Astrocyte (in vitro differentiated cells and primary cell): Measurements from ENCODE around the gene CCNI. TPM values are rescaled to one million over a fixed set of nuclear protein-coding genes. Genes with fewer than 3 reads are reported as not detected.
"Not testable (repeated sequence)": the region's sequence is repeated elsewhere in the genome, so short reads cannot be mapped to it uniquely, and the experiment has no call there.

Experiments used
- DNase-seq: peaks from one replicate; pipeline ENCODE4 v3.0.0-alpha.2; 2010; ENCODE audit warnings: low read depth
- FAIRE-seq: peaks from 2 replicates; lab custom pipeline; 2011; peaks lifted over from hg19 to GRCh38; lab: Jason Lieb, UNC
- H2AFZ ChIP-seq: 2 replicates; pipeline ENCODE4 v1.6.0; 2012; ENCODE audit warnings: low read depth, low read length, inconsistent platforms
- H3K27ac ChIP-seq: 2 replicates; pipeline ENCODE4 v1.5.1; 2011; ENCODE audit warnings: low read depth, low read length, inconsistent platforms
- H3K27me3 ChIP-seq: 2 replicates; pipeline ENCODE4 v1.6.0; 2011; ENCODE audit warnings: low read length, inconsistent platforms; ENCODE audit not compliant: insufficient read depth
- H3K36me3 ChIP-seq: 2 replicates; pipeline ENCODE4 v1.5.1; 2011; ENCODE audit warnings: low read length, inconsistent platforms; ENCODE audit not compliant: insufficient read depth
- H3K4me1 ChIP-seq: 2 replicates; pipeline ENCODE4 v1.5.1; 2011; ENCODE audit warnings: low read length, inconsistent platforms; ENCODE audit not compliant: insufficient read depth
- H3K4me2 ChIP-seq: 2 replicates; pipeline ENCODE4 v1.6.0; 2012; ENCODE audit warnings: low read length, inconsistent platforms
- H3K4me3 ChIP-seq: 2 replicates; pipeline ENCODE4 v1.5.1; 2011; ENCODE audit warnings: low read depth, mild to moderate bottlenecking, low read length, inconsistent platforms; ENCODE audit not compliant: insufficient read depth
- H3K79me2 ChIP-seq: 2 replicates; pipeline ENCODE4 v1.6.0; 2012; ENCODE audit warnings: mild to moderate bottlenecking, low read length, inconsistent platforms; ENCODE audit not compliant: insufficient read depth
- H3K9ac ChIP-seq: 2 replicates; pipeline ENCODE4 v1.6.0; 2012; ENCODE audit warnings: mild to moderate bottlenecking, low read length, inconsistent platforms
- H3K9me3 ChIP-seq: 2 replicates; pipeline ENCODE4 v1.5.1; 2012; ENCODE audit warnings: low read depth, mild to moderate bottlenecking, low read length, inconsistent platforms; ENCODE audit not compliant: insufficient read depth
- H4K20me1 ChIP-seq: 2 replicates; pipeline ENCODE4 v1.6.0; 2012; ENCODE audit warnings: low read length, inconsistent platforms; ENCODE audit not compliant: insufficient read depth
- H3K27ac Mint-ChIP-seq: one replicate; pipeline ENCODE4 v1.8.0; 2021; ENCODE audit warnings: mild to moderate bottlenecking, mixed read lengths; ENCODE audit not compliant: unreplicated experiment
- H3K27me3 Mint-ChIP-seq: one replicate; pipeline ENCODE4 v1.8.0; 2021; ENCODE audit warnings: low read depth, mixed read lengths; ENCODE audit not compliant: unreplicated experiment
- H3K36me3 Mint-ChIP-seq: one replicate; pipeline ENCODE4 v1.8.0; 2021; ENCODE audit warnings: low read depth, mixed read lengths; ENCODE audit not compliant: unreplicated experiment
- H3K4me1 Mint-ChIP-seq: one replicate; pipeline ENCODE4 v1.8.0; 2021; ENCODE audit warnings: low read depth, mixed read lengths; ENCODE audit not compliant: unreplicated experiment
- H3K4me3 Mint-ChIP-seq: one replicate; pipeline ENCODE4 v1.8.0; 2021; ENCODE audit warnings: mild to moderate bottlenecking, moderate library complexity, mixed read lengths; ENCODE audit not compliant: unreplicated experiment
- H3K9me3 Mint-ChIP-seq: one replicate; pipeline ENCODE4 v1.8.0; 2021; ENCODE audit warnings: mild to moderate bottlenecking, mixed read lengths; ENCODE audit not compliant: unreplicated experiment
- CTCF ChIP-seq: IDR thresholded peaks from 2 replicates; pipeline ENCODE4 v1.5.1; 2011; ENCODE audit warnings: low read depth, mild to moderate bottlenecking, inconsistent platforms, low read length, moderate library complexity; ENCODE audit not compliant: insufficient read depth
- EZH2 ChIP-seq: IDR thresholded peaks from 2 replicates; pipeline ENCODE4 v1.6.1; 2012; ENCODE audit warnings: mild to moderate bottlenecking, low read length, inconsistent platforms; ENCODE audit not compliant: insufficient read depth
- total RNA-seq: library from RNA; stranded (reverse); gene quantifications from 2 replicates; pipeline ENCODE4 v1.2.1, GENCODE V29; 2021

CCNI gene
- total RNA-seq, 1 donor from 2014 or later = 141 TPM

GRCh38 chr4:77037736-77038135, 38.1 kb downstream of the CCNI start:
- no peak overlapping the region for H3K4me3 Mint-ChIP-seq
- peaks cover 53% of the 10 kb centered on the region for H3K36me3 ChIP-seq
- H3K4me1 ChIP-seq = peaks cover 43% of the 10 kb centered on the region
- TF ChIP-seq EZH2 (no peak), CTCF (no peak)
- peak overlapping the region; percentile 0 for H3K4me2 ChIP-seq
- no peaks in the 10 kb centered on the region for H3K79me2 ChIP-seq
- no peaks in the 10 kb centered on the region for H3K27me3 ChIP-seq
- no peak overlapping the region for H3K27ac ChIP-seq
- H3K9me3 Mint-ChIP-seq = no peaks in the 10 kb centered on the region
- H4K20me1 ChIP-seq = no peaks in the 10 kb centered on the region
- peak; percentile 46 for DNase-seq
- H3K9ac ChIP-seq = no peak overlapping the region
- no peaks in the 10 kb centered on the region for H3K9me3 ChIP-seq
- H3K27ac Mint-ChIP-seq = peak overlapping the region; percentile 30
- H3K4me3 ChIP-seq = no peak overlapping the region
- H3K36me3 Mint-ChIP-seq = peaks cover 34% of the 10 kb centered on the region
- no peaks in the 10 kb centered on the region for H3K27me3 Mint-ChIP-seq
- H2AFZ ChIP-seq = no peak overlapping the region
- peak; percentile 17 for FAIRE-seq
- peaks cover 57% of the 10 kb centered on the region for H3K4me1 Mint-ChIP-seq

GRCh38 chr4:77037168-77037567, 38.6 kb downstream of the CCNI start:
- not testable (repeated sequence) for H3K27ac ChIP-seq, H3K9me3 ChIP-seq, DNase-seq, H3K4me3 Mint-ChIP-seq, H3K27me3 Mint-ChIP-seq, H3K4me2 ChIP-seq, H2AFZ ChIP-seq, H3K9me3 Mint-ChIP-seq, H4K20me1 ChIP-seq, H3K27me3 ChIP-seq, H3K4me3 ChIP-seq, H3K79me2 ChIP-seq, FAIRE-seq, H3K9ac ChIP-seq
- H3K36me3 ChIP-seq = peaks cover 58% of the 10 kb centered on the region
- peaks cover 43% of the 10 kb centered on the region for H3K4me1 ChIP-seq
- Mint-ChIP-seq H3K36me3 (peaks cover 36% of the 10 kb centered on the region), H3K27ac (peak overlapping the region; percentile 30), H3K4me1 (peaks cover 57% of the 10 kb centered on the region)

GRCh38 chr4:77036206-77036605, 39.6 kb downstream of the CCNI start:
- no peak for TF ChIP-seq CTCF
- Histone ChIP-seq H3K4me1 (peaks cover 43% of the 10 kb centered on the region), H3K79me2 (no peaks in the 10 kb centered on the region), H2AFZ (no peak overlapping the region), H3K36me3 (peaks cover 68% of the 10 kb centered on the region), H3K9ac (peak overlapping the region; percentile 61), H3K4me2 (peak overlapping the region; percentile 27), H3K9me3 (no peaks in the 10 kb centered on the region), H3K4me3 (no peak overlapping the region), H3K27me3 (no peaks in the 10 kb centered on the region), H3K27ac (peak overlapping the region; percentile 69), H4K20me1 (no peaks in the 10 kb centered on the region)
- Mint-ChIP-seq H3K9me3 (no peaks in the 10 kb centered on the region), H3K27me3 (no peaks in the 10 kb centered on the region), H3K36me3 (peaks cover 37% of the 10 kb centered on the region), H3K27ac (peak overlapping the region; percentile 23), H3K4me3 (no peak overlapping the region), H3K4me1 (peaks cover 54% of the 10 kb centered on the region)
- FAIRE-seq (peak; percentile 55), DNase-seq (peak; percentile 98)
